Smooth muscle cell of the brain vasculature (primary cell): ENCODE data around the gene FRMD4A.
"Not testable (repeated sequence)": the region's sequence is repeated elsewhere in the genome, so short reads cannot be mapped to it uniquely, and the experiment has no call there.

Experiments
- DNase-seq: peaks from one replicate; pipeline ENCODE4 v3.0.0-alpha.2; 2012; ENCODE audit warnings: low read depth, low spot score

The FRMD4A gene

DNA sequence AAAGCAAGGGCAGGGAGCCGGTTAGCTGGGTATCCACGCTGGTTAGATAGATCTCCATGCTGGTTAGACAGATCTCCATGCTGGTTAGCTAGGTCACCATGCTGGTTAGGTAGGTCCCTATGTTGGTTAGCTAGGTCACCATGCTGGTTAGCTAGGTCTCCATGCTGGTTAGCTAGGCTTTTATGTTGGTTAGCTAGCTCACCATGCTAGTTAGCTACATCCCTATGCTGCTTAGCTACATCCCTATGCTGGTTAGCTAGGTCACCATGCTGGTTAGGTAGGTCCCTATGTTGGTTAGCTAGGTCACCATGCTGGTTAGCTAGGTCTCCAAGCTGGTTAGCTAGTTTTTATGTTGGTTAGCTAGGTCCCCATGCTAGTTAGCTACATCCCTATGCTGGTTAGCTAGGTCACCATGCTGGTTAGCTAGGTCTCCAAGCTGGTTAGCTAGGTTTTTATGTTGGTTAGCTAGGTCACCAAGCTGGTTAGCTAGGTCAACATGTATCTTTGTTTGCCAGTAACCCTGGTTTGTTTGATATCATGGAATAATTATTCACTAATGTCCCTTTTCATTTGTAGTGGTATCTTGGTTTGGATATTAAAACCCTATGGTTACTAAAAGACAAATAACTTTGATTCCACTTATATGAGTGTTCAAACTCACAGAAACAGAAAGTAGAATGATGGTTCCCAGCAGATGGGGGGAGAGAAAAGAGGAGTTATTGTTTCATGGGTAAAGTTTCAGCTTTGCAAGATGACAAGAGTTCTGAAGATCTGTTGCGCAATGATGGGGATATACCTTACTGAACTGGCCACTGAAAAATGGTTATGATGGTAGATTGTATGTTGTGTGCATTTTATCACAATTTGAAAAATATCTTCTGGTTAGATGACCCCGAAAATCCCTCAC lies 607.7 kb downstream of the FRMD4A start:
- DNase-seq, result no peak

DNA sequence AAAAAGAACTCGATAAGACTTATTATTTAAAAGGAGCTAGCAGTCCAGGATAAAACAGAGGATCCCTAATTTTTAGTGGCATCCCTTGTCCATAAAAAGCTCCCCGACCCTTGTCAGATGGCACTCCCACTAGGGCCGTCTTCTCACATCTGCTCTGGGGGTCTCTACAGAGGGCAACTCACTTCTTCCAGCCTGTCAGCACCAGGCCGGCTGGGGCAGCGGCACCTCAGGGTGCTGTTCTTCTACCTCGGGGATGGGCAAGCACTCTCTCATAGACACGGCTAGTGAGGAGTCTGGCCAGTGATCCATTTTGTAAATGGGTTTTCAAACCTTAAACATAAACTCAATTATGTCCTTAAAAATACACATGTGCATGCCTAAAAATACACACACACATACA lies 609.2 kb downstream of the FRMD4A start:
- no peak for DNase-seq

DNA sequence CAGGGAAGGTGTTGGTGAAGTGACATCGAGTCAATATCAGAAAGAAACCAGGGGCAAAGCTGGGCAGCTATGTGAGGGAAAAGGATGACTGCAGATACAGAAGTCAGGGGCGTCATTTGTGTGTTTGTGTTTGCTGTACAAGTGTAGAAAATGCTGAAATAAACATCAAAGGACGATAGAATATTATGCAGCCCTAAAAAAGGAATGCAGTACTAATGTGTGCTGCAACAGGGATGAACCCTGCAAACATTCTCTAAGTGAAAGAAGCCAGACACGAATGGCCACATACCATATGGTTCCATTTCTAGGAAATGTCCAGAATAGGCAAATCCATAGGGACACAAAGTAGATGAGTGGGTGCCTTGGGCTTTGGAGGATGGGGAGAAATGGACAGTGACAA lies 610.0 kb downstream of the FRMD4A start:
- no peak for DNase-seq

DNA sequence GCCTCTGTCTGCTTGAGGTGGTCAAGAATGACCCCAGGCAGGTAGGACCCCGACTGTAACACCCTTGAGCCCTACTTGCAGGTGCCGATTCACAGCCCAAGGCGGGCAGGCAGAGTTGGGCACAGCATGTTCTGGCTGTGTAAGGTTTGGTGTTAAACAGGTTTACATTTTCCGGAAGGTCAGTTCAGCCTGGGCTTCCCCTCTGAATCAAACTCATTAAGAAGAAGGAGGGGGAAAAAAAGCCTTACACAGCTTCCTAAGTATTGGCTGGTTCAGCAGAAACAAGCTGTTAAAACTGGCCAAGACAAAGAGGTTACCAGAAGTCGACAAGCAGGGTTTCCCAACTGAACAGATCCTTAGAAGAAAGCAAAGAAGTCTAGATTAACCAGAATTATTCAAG lies 611.3 kb downstream of the FRMD4A start:
- no peak for DNase-seq

DNA sequence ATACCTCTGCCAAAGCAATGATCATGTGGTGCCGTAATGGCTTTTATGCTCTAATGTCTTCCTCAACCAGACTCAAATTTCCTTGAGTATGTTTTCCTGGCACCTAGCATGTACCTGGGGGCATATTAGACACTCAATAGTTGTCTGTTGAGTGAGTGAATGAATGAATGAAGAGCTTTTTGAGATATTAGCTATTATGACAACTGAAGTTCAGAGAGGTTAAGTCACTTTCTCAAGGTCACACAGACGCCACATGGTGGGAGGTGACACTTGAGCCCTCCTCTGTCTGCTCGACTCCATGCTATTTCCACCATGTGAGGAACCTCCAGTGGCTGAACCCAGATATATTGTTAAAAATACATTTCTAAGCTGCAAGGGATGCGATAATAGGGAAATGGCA lies 611.9 kb downstream of the FRMD4A start:
- no peak for DNase-seq

DNA sequence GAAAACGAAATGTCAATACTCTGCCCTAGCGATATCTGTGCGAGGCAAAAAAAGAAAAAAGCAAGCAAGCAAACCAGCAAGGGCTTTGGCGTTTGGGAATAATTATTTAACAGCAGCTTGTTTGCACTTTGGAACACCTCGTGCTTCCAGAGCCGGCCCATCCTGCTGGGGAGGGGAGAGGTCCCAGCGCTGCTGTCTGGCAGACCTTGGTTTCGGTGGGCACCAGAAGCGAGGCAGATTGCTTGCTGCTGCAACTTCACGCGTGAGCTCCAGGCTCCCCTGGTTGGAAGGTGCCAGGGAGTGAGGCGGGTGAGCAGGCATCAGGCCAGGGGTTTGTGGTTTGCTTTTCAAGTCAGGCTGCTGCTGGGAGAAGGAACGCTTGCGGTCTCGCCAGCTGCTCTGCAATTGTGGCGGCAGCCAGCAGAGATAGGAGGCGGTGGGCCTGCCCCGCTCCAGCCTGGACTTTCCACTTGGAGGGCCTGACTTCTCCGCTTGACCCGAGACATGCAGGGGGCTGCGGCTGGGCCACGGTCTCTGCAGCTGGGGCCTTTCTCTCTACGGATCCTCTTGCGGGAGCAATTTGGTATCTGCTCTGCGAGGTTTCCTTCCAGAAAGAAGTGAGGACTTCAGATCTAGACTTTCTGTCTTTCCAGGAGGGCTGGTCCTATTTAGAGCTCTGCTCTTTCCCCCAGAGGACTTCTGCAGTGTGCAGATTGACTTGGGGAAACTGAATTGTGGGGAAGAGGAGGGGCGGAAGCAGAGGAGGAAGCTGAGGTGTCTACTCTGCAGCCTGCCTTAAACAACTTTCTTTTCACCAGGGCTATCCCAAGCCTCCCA lies 612.6 kb downstream of the FRMD4A start:
- peak; percentile 93 for DNase-seq

DNA sequence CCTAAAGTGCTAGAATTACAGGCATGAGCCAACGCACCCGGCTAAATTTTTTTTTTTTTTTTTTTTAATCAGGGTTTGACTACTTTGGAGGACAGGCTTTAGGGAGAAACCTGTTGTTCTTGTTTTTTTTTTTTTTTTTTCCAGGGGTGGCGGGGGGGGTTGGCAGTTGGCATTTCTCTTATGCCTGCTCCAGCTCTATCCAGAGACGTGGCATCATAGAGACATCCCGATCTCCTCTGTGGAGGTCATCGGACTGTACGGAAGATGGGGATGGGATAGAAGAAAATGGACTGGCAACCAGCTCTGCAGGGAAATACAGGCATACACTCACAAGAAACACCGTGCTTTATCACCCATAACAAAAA lies 613.2 kb downstream of the FRMD4A start:
- no peak for DNase-seq

DNA sequence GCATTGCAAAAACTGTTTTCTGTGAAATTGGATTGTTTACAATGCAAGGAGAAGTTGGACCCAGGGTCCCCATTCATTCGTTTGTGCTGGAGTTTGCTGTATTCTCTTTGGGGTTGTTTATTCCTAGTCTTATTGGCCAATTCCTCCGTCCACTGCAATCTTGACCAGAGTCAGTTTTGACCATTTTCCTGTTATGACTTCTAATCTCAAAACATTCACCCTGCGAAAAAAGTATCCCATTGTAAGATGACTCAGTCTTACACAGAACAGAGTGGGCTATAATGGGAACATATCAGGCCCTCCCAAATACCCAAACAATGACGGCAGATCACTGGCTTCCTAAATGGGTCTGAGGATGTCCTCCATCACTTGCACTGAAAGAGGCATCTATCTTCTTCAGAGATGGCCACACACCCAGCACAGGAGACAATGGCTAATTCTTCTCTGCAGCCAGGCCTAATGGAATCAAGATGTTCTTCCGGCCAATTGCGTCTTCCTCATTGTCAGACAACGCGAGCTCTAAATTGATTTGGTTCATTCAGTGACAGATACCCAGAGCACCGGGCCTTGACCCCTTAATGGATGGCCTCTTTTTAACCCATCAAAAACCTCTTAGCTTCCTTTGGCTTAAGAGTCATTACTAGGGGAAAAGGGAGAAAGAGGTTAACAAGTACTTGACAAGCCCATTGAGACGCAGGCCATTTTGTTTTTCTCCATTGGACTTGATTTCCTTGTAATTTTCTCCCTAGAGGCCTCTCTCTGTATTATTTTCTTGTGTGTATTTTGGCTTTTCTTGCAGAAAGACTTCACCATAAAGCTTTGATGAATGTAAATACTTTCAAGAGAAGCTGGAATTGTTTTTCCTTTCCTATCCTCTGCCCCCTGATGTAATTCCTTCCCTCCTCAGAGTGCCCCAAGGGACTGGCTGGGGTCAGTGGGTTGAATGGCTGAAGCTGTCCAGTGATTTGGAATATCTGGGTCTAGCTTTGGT lies 614.3 kb downstream of the FRMD4A start:
- DNase-seq, result no peak

DNA sequence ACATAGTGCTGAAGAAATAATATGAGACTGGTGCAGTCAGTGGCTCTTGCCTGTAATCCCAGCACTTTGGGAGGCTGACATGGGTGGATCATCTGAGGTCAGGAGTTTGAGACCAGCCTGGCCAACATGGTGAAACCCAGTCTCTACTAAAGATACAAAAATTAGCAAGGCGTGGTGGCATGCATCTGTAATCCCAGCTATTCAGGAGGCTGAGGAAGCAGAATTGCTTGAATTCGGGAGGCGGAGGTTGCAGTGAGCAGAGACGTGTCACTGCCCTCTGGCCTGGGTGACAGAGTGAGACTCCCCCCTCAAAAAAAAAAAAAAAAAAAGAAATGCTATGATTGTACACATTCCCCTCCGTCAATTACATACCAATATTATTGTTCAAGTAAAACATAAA lies 615.1 kb downstream of the FRMD4A start:
- not testable (repeated sequence) for DNase-seq

DNA sequence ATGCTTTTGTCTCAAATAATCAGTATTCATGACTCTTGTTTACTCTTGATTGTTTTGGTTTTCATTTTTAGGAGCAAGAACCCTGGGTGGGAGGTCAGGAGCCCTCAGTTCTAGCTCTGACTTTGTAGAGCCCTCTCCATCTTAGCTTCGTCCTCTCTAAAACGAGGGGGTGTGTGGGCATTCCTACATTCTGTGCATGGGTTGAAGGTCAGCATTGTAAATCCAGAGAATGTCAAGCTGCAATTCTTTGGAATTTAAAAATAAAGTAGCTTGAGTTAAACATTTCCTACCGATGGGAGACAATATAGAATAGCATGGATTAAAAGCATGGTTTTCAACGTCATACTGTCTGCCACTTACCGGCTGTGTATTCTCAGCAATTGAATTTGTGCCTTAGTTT lies 615.6 kb downstream of the FRMD4A start:
- no peak for DNase-seq

DNA sequence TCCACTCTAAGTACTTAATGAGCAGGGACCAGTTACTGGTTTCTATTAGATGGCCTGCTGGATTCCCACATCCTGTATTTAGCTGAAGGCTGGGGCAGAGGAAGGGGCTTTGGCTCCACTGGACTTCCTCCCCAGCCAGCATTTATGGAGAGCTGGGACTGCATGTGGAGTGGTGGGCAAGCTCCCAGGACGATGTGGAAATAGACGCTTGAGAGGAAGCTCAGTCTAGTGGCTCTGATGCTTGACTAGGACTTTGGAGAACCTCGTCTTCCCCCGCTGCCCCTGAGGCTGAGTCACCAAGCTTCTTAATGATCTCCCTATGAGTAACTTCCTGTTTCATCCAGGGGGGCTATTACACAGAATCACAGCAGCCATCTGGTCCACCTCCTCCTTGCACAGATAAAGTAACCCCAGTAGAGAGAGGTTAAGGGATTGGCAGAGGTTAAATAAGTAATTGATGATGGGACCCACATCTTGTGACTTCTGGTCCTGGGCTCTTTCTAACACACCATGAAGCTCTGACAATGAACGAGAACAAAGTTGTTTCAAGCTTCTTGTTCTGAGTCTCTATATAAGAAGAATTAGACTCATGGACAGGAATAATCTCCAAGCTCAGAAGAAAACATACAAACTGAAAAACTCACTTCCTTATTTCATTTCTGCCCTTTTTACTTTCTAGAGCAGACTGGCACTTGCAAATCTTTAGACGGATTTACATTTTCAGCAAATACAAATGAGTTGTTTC lies 617.7 kb downstream of the FRMD4A start:
- DNase-seq, result peak; percentile 92

DNA sequence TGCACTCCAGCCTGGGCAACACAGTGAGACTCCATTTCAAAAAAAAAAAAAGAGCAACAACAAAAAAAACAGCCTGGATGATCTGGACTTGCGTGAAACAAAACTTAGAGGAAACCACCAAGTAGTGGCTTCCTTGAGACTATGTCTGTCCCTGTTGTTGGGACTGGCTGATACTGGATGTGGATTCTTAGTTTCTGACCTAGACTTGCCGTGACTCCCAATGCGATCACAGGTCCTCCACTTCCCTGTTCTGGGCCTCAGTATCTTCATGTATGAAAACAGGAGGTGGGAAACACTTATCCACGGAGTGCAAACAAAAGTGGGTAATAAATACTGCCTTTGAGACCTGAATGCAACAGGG lies 618.3 kb downstream of the FRMD4A start:
- no peak for DNase-seq

DNA sequence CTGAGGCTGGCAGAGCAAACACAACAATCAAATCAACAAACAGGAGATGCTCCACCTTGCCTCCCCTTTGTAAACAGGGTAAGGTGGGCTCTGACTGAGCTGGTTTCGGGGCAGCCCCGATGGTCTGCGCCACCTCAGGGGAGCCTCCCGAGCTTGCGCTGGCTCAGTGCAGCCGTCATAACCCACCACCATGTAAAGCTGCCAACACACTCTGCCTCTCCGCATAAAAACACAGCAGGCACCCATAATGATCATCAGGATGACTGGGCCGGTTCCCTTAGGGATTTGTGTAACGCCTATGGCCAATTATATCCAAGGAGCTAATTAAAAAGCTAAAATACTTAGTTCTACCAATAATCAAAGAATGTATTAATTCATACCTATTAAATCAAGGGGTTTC lies 619.4 kb downstream of the FRMD4A start:
- no peak for DNase-seq

DNA sequence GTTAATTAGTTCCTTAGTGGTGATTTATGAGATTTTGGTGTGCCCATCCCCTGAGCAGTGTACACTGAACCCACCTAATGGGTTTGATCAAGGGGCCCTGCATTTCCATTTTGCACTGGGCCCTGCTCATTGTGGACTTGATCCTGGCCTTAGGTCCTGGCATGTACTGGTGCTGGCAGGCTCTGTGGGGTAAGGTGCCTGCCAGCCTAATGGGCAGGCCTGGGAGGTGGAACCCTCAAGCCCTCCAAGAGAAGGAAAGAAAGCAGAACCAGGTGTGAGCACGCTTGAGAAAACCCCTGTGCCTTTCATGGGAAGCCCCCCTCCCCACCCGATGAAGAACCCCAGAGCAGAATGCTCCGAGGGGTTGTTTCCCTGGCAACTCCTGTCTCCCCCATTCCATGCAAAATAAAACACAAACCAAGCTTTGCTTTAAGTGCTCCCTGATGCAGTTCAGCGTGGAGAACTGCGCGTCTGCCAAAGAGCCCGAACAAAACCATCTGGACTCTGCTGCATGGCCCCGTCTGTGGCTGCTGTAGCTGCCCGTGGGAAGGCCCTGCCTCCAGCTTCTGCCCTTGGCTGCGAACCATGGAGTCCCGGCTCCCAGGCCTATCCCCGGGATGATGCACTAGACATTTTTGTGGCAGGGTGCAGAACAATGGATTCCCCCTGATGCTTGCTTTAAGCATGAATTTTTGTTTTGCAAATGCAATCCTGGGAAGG lies 620.6 kb downstream of the FRMD4A start:
- DNase-seq, result no peak

DNA sequence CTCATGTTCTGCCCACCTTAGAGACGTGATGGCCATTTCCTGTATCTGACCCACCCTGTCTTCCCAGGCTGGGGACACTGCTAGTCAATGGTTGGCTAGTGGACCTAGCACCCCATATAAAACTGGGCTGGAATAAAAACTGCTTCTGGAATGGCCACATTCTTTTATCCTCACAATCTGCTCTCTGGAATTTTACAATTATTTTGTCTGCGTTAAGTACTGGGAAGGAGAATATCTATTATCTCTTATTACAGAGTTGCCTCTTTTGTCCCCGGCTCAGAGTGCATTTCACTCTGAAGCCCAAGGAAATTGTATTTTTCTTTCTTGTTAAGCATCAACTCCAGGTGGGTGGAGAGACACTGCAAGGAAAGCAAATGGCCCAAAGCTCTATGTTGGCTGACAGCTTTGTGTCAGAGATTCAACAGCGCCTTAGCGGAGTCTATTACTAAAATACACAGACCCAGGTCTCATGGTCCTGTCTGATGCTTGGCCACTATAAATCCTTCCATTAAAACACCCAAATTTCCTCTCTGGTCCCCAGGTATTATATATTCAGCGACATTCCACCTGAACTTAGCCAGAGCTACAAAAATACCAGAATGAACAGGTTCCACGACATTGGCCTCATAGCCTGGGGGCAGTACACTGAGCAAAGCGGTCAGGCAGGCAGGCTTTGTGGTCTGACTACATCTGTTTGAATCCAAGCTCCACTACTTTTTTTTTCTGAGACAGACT lies 622.3 kb downstream of the FRMD4A start:
- no peak for DNase-seq

DNA sequence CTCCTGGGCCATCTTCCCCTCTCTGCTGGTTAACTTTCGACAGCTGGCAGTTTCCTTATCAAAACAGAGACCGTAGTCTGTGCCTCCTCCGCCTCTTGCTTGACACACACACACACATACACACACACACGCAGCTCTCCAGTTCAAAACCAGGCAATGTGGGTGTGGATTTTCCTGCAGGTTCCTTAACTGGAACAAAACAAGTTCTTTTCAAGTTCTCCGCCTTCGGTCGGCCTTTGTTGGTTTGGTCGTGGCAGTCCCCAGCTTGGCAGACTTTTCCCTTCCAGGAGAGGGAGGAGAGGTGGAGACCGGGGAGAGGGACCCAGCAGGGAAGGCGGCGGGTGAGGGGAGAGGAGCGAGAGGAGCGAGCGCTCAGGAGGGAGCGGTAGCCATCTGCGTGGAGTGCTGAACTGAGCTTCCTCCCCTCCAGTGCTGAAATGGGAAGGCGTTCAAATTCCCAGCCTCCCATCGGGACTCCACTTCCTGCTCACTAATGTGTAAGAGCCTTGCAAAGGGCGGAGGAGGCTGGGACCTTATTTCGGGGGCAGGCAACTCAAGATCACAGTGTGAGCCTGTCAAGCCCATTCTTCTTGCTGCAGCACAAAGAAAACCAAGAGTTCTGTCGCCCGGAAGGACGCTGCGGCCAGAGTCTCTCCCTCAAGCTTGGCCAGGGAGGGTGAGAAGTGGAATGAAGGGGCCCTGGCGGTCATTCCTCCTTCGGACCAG lies 623.4 kb downstream of the FRMD4A start:
- DNase-seq, result peak; percentile 88

DNA sequence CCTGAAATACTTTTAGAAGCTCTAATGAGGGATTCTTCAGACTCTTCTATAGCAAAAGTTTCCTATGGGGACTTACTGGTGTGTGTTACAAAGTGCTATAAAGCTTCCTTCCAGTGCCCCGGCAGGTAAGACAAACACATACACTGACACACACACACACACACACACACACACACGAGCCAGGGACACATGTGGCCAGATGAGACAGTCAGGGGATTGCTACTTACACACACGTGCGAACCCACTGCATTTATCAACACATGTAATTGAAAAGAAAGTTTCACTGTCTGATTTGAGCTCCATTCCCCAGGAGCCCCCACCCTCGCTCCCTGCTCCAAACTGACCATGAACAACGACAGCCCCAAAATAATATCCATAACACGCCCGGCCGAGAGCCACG lies 624.1 kb downstream of the FRMD4A start:
- DNase-seq, result no peak

DNA sequence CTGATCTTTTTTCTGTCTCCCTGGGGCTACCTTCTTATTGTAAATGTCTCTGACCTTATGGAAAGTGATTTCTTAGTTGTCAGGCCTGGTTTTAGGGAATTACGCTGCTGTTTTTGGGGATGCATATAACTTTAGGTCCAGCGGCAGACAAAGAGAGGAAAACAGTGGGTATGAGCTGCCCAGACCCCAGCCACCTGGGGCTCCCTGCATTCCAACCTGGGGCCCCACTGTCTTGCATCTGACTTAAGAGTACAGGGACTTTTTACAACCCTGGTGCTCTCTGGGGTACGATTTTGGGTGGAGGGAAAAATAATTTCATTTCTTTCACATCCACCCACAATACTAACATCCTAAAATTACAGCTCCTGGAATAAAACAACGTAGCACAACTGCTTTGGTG lies 624.5 kb downstream of the FRMD4A start:
- DNase-seq, result no peak
